Suppressor macrophage treated with lipopolysaccharide for 1 hour (primary cell): ENCODE results near the gene ATP8A2.
"Not testable (repeated sequence)": the region's sequence is repeated elsewhere in the genome, so short reads cannot be mapped to it uniquely, and the experiment has no call there.

Experiments
- DNase-seq, 3 donors: peaks; one replicate each; pipeline ENCODE4 v3.0.0-alpha.2; 2020 to 2022

ATP8A2 gene

GRCh38 chr13:25570185-25570584 lies 198.4 kb downstream of the ATP8A2 start:
- no peak for DNase-seq

GRCh38 chr13:25571237-25571636 lies 199.5 kb downstream of the ATP8A2 start:
- no peak for DNase-seq

GRCh38 chr13:25572171-25572570 lies 200.4 kb downstream of the ATP8A2 start:
- not testable (repeated sequence) for DNase-seq

DNA sequence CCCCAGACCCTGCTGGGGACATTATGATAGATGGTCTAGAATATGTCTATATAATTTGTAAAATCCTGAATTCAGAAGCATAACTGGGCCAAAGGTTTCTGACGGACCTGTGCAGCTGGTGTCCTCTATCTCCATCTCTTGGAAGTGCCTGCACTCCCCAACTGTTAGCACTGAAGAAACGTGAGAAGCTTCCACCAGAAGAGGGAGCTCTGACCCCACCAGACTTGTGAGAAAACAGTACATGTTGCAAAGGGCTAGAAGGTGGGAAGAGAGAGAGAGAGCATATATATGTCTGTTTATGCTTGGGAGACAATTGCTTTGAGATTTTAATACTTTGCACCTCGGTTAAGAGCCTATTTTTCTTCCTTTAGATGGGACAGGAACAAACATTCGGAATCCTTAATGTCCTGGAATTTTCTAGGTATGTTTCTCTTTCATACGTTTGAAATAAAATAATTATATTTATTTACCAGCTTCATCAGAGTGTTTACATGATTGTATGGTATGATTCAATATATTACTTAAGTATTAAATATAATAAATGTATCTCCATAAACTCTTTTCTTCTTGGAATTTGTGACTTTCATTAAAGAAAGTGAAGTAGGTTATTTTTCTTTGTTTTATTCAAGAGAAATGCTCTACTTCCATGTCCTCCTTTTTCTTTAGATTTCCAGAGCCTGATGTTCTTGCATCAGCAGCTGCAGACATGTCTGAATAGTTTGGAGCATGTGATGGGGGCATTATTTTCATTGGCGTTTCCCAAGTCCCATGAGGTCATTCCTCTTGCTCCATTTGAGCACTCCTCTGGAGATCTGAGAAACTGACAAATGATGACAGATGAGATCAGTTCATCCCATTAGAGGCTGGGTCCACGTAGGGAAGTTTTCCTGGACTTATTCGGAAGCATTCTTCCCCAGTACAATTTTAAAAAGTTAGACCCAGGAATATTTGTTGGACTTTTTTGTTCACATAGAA lies 202.9 kb downstream of the ATP8A2 start:
- DNase-seq: peak; percentile 69 to 79 (median 76)

- no peak for DNase-seq
These were observed 203.8 kb downstream of the ATP8A2 start for GRCh38 chr13:25575562-25575961.

DNA sequence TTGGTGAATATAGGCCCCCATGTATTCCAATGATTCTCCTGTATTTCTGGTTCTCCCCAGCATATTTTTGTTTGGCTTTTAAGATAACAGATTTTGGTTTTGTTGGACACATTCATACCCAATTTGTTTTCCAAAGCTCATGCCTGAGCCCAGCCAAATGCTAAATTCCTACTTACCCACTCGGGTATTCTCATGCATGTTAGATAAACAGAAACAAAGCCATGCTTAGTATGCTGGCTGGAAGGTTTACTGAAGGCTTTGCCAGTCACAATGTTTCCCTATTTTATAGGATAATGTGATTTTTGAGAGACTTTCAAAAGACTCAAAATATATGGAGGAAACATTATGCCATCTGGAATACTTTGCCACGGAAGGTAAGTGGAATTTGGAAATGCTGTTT lies 206.8 kb downstream of the ATP8A2 start:
- DNase-seq: no peak

DNA sequence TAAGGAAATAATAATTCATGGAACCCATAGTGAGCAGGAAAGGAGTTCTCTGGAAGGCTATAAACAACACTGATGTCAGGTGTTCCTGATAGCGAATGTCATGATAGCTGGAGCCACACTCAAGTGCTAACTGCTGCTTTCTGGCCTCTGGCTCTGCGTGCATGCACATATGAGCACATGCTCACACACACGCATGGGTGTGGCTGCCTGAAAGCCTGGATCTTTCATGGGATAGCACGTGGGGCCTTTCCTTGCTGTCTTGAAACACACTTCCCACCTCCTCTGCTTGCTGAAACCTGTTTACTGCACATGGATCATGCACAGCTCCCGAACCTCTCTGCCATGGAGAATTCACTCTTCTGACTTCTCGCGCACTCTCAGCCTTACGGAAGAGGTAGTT lies 207.4 kb downstream of the ATP8A2 start:
- DNase-seq: no peak

- DNase-seq: no peak
These were observed 209.6 kb downstream of the ATP8A2 start for GRCh38 chr13:25581351-25581750.

DNA sequence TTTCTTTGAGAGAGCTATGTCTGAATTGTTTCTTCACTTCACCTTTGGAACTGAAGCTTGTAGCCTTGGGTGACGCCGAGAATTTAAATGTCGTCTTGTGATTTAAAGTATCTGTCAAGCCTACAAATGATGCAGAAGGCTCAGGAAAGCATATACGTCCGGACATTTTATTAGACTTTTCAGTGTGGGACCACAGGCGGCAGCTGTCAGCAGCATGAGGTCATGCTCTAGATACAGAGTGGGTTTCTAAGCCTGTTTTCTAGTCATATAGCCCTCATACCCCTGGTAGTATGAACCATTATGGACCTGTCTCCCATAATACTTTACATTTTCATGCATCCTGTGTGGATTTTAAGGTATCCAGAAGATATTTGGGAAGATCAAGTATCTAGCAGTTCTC lies 212.3 kb downstream of the ATP8A2 start:
- no peak for DNase-seq

DNA sequence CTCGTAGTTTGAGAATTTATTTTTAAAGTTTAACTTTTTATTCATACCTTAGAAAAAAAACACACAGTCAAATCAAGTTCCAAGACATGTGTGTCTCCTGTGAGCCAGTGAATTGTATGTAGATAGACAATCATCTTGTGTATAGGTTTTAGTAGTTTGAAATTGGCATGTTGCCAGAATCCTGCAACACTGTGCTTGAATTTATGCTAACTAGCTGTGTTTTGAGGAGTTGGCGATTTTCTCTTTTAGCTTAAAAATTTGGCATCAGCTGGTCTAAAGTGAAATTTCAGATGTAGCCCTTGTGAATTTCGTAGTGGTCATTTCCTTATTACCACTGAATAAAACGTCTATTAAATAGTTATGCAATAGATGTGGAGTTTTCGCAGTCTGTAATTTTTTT lies 213.2 kb downstream of the ATP8A2 start:
- DNase-seq: no peak

GRCh38 chr13:25587326-25587980 lies 215.7 kb downstream of the ATP8A2 start:
- DNase-seq: no peak

GRCh38 chr13:25588336-25589060 lies 216.7 kb downstream of the ATP8A2 start:
- DNase-seq: no peak

DNA sequence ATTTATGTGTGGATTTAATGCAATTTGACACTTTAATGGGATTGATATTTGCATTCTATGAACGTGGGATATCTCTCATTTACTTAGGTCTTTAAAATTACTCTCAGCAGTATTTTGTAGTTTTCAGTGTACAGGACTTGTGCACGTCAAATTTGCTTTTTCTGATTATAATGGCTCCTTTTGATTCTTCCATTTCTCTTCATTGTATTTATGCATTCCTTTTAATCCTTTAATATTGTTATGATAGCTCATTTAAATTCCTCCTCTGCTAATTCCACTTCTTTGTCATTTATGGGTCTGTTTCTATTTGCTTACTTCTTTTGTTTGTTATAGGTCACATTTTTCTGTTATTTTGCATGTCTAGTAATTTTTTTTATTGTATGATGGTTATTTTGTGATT lies 226.6 kb downstream of the ATP8A2 start:
- DNase-seq: no peak

GRCh38 chr13:25602176-25602575 lies 230.4 kb downstream of the ATP8A2 start:
- no peak for DNase-seq

DNA sequence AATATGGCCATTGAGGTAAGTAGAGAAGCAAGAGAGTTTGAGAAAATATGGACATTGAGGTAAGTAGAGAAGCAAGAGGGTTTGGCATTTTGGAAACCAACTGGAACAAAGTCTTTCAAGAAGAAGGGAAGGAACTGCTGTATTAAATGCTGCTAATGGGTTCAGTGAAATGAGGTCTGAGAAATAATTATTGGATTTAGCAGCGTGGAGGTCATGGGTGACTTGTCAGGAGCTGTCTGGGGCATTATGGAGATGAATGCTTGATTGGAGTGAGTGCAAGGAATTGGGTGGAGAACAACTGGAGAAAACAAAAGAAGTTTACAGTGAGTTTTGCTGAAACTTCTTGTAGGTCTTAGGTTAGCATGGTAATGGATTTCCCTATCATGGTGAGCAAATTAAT lies 232.3 kb downstream of the ATP8A2 start:
- no peak for DNase-seq

DNA sequence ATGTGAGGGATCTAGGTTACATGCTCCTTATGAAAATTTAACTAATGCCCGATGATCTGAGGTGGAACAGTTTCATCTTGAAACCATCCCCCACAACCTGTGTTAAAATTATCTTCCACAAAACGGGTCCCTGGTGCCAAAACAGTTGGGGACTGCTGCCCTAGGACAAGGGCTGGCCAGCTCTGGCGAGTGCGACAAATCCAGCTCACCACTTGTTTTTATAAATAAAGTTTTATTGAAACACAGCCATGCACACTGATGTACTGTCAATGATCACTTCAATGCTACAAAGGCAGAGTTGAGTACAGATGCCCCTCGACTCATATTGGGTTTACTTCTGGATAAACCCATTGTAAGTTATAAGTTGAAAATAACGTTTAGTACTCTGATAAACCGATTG lies 235.3 kb downstream of the ATP8A2 start:
- DNase-seq: no peak

GRCh38 chr13:25608181-25608580 lies 236.4 kb downstream of the ATP8A2 start:
- DNase-seq: no peak

DNA sequence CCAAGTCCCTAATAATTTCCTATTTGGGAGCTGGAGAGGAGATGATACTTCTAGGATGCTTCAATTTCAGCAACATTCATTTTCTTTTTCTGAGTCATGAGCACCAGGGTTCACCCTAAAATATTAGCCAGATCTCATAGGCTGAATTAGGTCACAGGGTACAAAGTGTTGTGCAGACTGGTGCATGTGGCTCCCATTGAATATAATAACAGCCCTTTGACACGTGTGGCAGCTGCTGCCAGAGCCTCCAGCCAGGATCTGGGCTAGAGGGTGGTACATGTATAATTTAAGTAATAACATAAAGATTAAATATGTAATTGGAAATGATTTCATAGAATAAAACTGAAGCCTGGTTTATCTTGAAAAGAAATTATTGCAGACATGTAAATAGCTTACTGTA lies 244.9 kb downstream of the ATP8A2 start:
- DNase-seq: no peak

- DNase-seq: no peak
These were observed 248.1 kb downstream of the ATP8A2 start for GRCh38 chr13:25619897-25620296.

DNA sequence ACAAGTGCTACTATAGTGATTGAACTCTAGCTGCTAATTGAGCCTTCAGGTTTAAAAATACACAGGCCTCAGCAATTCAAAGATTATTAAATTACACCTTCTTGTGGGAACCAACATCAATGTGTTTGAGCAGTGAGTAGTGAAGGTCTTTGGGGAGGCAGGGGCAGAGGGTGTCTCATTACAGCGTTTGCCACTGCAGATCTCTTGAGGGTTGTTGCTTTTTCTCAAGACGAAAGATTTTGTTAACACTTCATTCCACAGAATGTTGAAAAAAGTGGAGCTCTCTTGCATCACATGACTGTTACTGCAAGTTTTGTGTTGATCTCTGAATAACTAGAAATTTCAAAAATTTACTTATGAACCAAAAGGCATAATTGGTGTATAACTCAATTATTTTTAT lies 253.6 kb downstream of the ATP8A2 start:
- DNase-seq: no peak

GRCh38 chr13:25630329-25630900 lies 258.6 kb downstream of the ATP8A2 start:
- no peak for DNase-seq

DNA sequence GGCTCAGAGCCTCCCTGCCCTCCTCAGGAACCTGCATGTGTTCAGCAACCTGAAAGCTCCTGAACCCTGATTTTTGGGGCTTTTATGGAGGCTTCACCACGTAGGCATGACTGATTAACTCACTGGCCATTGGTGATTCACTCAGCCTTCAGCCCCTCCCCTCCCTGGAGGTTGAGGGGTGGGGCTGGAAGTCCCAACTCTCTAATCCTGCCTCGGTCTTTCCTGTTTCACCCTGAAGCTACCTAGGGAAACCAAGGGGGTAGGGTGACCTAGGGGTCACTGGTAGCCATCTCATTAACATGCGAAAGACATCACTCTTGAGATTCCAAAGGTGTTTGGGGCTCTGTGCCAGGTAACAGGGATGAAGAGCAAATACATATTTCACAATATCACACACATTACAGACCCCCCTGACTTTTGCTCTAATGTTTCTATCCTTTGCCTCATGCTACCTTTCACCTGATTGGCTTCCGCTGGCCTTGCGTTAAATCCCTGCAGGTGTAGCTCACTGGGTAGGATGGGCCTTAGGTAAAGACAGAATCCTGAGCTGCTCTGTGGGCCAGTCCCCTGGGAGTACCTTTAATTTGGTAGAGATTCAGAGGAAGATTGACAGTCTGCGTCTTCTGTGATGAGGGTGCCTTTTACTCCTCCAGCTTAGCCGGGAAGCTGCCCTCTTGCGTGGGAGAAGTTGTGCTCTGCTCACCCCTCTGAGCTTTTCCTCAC lies 260.6 kb downstream of the ATP8A2 start:
- no peak for DNase-seq

DNA sequence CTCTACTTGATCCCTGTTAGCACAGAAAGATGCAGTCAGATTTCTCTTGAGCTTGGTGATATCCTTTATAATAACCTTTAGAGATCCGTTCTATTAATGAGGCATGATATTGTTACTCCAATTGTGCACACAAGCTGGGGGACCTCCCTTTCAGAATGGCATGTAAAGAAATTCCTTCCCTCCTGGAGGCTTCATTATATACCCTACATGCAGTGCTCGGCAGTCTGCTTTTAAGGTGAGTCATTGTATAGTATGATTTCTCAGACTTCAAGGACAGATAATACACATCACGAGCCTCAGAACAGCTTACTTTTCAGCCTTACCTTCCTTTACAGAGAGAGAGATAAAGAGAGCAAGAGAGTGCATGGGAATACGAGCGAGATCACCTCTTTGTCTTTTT lies 261.3 kb downstream of the ATP8A2 start:
- no peak for DNase-seq
